Retina (tissue), 1 donor: ENCODE results near the gene CFAP58.

Source experiments
- DNase-seq: peaks from one replicate; pipeline ENCODE4 v3.0.0-alpha.2; 2016

Gene CFAP58

DNA sequence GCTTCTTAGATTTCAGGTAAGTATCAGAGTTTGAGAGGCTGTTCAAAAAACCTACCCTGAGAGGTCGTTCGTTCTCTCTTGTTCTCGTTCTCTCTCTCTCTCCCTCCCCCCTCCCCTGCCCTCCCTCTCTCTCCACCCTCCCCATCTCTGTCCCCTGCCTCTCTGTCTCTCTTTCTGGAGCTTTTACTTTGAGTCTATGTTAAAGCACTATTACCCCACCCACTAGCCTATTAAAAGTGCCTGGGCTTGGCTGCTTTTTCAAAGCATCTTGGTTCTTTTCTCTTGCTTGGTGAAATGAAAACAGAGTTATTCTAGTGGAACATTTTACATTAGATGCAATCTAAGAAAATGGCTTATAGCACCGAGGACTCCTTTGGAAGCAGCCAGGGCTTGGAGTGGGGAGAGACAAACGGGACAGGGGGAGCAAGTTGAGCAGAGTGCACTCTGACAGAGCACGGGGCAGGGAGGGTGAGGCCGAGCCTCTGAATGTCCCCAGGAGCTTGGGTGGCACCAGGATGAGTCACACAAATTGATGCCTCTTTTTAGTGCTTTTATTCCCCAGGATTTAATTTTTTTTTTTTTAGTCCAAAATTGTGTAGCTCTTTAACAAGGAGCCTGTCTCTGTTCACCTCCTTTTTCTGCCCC lies 134.3 kb downstream of the CFAP58 start:
- DNase-seq: no peak

DNA sequence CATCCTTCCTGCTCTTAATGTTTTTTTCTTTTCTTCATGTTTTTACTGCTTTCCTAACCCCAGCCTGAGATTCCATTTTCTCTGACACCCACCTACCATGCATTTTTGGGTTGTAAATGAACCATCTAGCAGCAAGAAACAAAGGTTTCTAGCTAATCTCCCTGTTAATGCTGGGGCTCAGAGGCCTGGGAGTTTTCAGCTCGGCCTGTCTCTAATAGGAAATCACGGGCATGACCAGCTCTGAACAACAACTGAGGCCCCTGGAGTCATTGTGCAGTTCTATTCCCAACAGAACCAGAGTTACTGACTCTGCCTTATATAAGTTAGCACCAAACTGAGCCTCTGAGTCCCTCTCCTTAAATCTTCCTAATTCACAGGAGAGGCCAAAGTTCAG lies 134.8 kb downstream of the CFAP58 start:
- DNase-seq: no peak

GRCh38 chr10:104492329-104492940 lies 138.8 kb downstream of the CFAP58 start:
- no peak for DNase-seq

- no peak for DNase-seq
These were observed 144.9 kb downstream of the CFAP58 start for GRCh38 chr10:104498347-104499081.

DNA sequence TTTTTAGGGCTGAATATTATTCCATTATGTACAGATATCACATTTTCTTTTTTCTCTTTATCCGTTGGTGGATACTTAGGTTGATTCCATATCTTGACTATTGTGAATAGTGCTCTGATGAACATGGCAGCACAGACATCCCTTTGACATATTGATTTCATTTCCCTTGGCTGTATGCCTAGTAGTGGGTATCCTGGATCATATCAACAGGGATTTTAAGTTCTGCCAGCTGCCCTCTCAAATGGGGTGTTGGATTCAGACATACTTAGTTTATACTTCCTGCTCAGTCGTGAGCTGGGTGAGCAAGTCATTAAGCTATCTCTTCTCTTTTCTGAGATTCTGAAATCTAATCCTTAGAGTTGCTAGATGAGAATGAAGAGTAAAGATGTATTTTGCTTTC lies 147.8 kb downstream of the CFAP58 start:
- DNase-seq: no peak

GRCh38 chr10:104501864-104502579 lies 148.4 kb downstream of the CFAP58 start:
- peak; percentile 24 for DNase-seq

GRCh38 chr10:104502907-104503306 lies 149.3 kb downstream of the CFAP58 start:
- no peak for DNase-seq
